ENCODE data around the gene GP9.
A peak's percentile ranks its signal among the peaks of the same experiment; 100 is the strongest.

GP9 gene

GRCh38 chr3:129030611-129031010 lies 30.0 kb upstream of the GP9 start:
- DNase-seq, result no peak

GRCh38 chr3:129031476-129032215 lies 28.9 kb upstream of the GP9 start:
- DNase-seq, result no peak

GRCh38 chr3:129032716-129033115 lies 27.9 kb upstream of the GP9 start:
- no peak for DNase-seq

GRCh38 chr3:129033151-129033550 lies 27.4 kb upstream of the GP9 start:
- no peak for DNase-seq

- DNase-seq, result no peak
Measured at GRCh38 chr3:129033633-129034321, 26.8 kb upstream of the GP9 start.

GRCh38 chr3:129034642-129035041 lies 25.9 kb upstream of the GP9 start:
- DNase-seq, result no peak

GRCh38 chr3:129035360-129036221 lies 25.0 kb upstream of the GP9 start:
- no peak for DNase-seq

- no peak for DNase-seq
Measured at GRCh38 chr3:129036222-129037092, 24.1 kb upstream of the GP9 start.

GRCh38 chr3:129037093-129037419 lies 23.5 kb upstream of the GP9 start:
- no peak for DNase-seq

- no peak for DNase-seq
Measured at GRCh38 chr3:129038121-129038855, 22.3 kb upstream of the GP9 start.

- no peak for DNase-seq
Measured at GRCh38 chr3:129039271-129040038, 21.1 kb upstream of the GP9 start.

- no peak for DNase-seq
Measured at GRCh38 chr3:129040039-129040336, 20.6 kb upstream of the GP9 start.

GRCh38 chr3:129040579-129041300 lies 19.8 kb upstream of the GP9 start:
- DNase-seq, result no peak

- DNase-seq, result peak; percentile 18
Measured at GRCh38 chr3:129045675-129046036, 14.9 kb upstream of the GP9 start.

GRCh38 chr3:129046037-129046731 lies 14.4 kb upstream of the GP9 start:
- DNase-seq, result no peak

GRCh38 chr3:129046732-129047552 lies 13.6 kb upstream of the GP9 start:
- DNase-seq, result no peak

GRCh38 chr3:129047553-129047839 lies 13.1 kb upstream of the GP9 start:
- DNase-seq, result no peak

- no peak for DNase-seq
Measured at GRCh38 chr3:129050556-129051295, 9.9 kb upstream of the GP9 start.

GRCh38 chr3:129051871-129052340 lies 8.7 kb upstream of the GP9 start:
- no peak for DNase-seq

All from CD4-positive, alpha-beta T cell treated with Interleukin-4 for 4 hours (primary cell).